ENCODE data around the gene SENP1. TPM values are rescaled to one million over a fixed set of nuclear protein-coding genes. Genes with fewer than 3 reads are reported as not detected.

The SENP1 gene
- total RNA-seq, 2 experiments from 2014 or later, result 20.3 to 25.7 TPM

- Histone ChIP-seq H3K4me3 (ENCODE audit: low read length) (no peak overlapping the region), H3K27me3 (ENCODE audit: control insufficient read depth in 1 of 2, insufficient read depth in 2 of 2, low read length in 2 of 2) (no peaks in the 10 kb centered on the region), H3K4me1 (ENCODE audit: insufficient read depth, low read length) (no peaks in the 10 kb centered on the region), H3K27ac (ENCODE audit: low read depth in 1 of 2, low read length in 2 of 2) (no peak overlapping the region), H3K36me3 (ENCODE audit: insufficient read depth, low read length) (peaks cover 80% of the 10 kb centered on the region), H3K9me3 (ENCODE audit: control insufficient read depth in 1 of 2, insufficient read depth in 1 of 2, low read length in 2 of 2) (peaks cover 0 to 5% of the 10 kb centered on the region in 2 experiments)
- POLR2A ChIA-PET, result no interaction called here
- TF ChIP-seq, protein P1, sequence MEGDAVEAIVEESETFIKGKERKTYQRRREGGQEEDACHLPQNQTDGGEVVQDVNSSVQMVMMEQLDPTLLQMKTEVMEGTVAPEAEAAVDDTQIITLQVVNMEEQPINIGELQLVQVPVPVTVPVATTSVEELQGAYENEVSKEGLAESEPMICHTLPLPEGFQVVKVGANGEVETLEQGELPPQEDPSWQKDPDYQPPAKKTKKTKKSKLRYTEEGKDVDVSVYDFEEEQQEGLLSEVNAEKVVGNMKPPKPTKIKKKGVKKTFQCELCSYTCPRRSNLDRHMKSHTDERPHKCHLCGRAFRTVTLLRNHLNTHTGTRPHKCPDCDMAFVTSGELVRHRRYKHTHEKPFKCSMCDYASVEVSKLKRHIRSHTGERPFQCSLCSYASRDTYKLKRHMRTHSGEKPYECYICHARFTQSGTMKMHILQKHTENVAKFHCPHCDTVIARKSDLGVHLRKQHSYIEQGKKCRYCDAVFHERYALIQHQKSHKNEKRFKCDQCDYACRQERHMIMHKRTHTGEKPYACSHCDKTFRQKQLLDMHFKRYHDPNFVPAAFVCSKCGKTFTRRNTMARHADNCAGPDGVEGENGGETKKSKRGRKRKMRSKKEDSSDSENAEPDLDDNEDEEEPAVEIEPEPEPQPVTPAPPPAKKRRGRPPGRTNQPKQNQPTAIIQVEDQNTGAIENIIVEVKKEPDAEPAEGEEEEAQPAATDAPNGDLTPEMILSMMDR (IDR thresholded peaks at IDR 0.05), result no peak
- CTCF ChIA-PET, result no interaction called here
- H3K36me3 Mint-ChIP-seq (ENCODE audit: low read depth), result peaks cover 89% of the 10 kb centered on the region
- DNase-seq (no peak), ATAC-seq (ENCODE audit: poor library complexity) (no peak)
- no peak overlapping the region for H3K27ac Mint-ChIP-seq
- H3K4me1 Mint-ChIP-seq (ENCODE audit: low read depth), result no peaks in the 10 kb centered on the region
- H3K9me3 Mint-ChIP-seq, result no peaks in the 10 kb centered on the region
- H3K27me3 Mint-ChIP-seq, result no peaks in the 10 kb centered on the region
- intact Hi-C loops (cut with DNase I, micrococcal nuclease), result no loop called here
- H3K4me3 Mint-ChIP-seq, result no peak overlapping the region
Measured at GRCh38 chr12:48063530-48063929, 42.3 kb downstream of the SENP1 start.

DNA sequence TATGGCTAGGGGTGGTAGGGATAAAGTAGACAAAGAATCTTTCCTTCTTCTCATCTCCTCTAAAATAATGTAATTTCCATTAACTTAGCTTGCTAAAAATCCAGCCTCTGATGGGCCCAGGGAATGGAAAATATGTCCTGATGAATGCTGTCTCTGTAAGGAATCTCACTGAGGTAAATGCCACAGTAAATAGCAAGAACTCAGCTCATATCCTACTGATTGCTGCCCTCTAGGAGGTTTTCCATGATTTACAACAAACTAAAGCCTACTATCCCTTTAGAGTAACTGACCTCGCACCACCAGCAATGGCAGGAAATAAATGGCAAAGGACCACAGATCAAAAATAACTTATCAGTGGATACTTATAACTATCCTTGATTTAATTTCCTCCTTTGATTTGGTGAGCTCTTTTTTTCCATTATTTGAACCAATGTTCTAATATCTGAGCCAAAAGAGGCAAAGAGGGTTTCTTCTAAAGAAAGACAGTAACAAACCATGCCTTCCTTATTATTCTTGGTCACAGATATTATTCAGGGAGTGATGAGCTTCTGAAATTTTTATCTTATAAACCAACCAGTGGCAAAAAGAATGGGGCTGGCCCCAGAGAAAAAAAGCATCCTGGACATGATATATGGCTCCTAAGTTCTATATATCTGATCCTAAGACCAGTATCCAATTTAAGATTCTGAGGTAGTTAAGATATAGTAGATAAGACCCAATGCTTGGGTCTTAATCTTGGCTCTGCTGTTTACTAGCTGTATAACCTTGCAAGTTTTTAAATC lies 43.8 kb downstream of the SENP1 start:
- intact Hi-C loops (cut with DNase I, micrococcal nuclease), result no loop called here
- peaks cover 87% of the 10 kb centered on the region for H3K36me3 Mint-ChIP-seq (ENCODE audit: low read depth)
- POLR2A ChIA-PET, result no interaction called here
- H3K27me3 Mint-ChIP-seq, result no peaks in the 10 kb centered on the region
- TF ChIP-seq, protein P1 (IDR thresholded peaks at IDR 0.05), result no peak
- Histone ChIP-seq H3K36me3 (ENCODE audit: insufficient read depth, low read length) (peaks cover 77% of the 10 kb centered on the region), H3K27me3 (ENCODE audit: control insufficient read depth in 1 of 2, insufficient read depth in 2 of 2, low read length in 2 of 2) (no peaks in the 10 kb centered on the region), H3K27ac (ENCODE audit: low read depth in 1 of 2, low read length in 2 of 2) (no peak overlapping the region), H3K4me1 (ENCODE audit: insufficient read depth, low read length) (no peaks in the 10 kb centered on the region), H3K9me3 (ENCODE audit: control insufficient read depth in 1 of 2, insufficient read depth in 1 of 2, low read length in 2 of 2) (peaks cover 0 to 5% of the 10 kb centered on the region in 2 experiments), H3K4me3 (ENCODE audit: low read length) (no peak overlapping the region)
- no peaks in the 10 kb centered on the region for H3K4me1 Mint-ChIP-seq (ENCODE audit: low read depth)
- no peak for ATAC-seq (ENCODE audit: poor library complexity)
- CTCF ChIA-PET, result interaction anchor here (0.7 to 1.4 kb wide), 2 partner anchors 11 to 12 kb away, joined by 3 to 4 read pairs; no protein-coding TSS in a partner anchor
- no peak overlapping the region for H3K4me3 Mint-ChIP-seq
- no peaks in the 10 kb centered on the region for H3K9me3 Mint-ChIP-seq
- no peak for DNase-seq
- H3K27ac Mint-ChIP-seq, result no peak overlapping the region

DNA sequence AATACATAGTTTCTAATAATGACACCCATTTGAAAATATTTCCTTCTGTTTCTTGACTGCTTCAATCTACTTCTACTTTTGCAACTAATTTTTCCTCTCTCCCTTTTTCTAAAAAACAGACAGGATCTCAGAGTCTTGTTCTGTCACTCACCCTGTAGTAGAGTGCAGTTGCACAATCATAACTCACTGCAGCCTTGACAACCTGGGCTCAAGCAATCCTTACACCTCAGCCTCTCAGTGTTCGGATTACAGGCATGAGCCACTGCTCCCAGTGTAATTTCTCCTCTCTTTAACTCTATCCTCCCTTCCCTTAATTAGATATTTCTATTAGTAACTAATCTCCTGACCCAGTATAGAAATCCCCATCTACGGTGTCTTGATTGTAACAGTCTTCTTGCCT lies 45.4 kb downstream of the SENP1 start:
- Histone ChIP-seq H3K27ac (ENCODE audit: low read depth in 1 of 2, low read length in 2 of 2) (no peak overlapping the region), H3K4me3 (ENCODE audit: low read length) (no peak overlapping the region), H3K27me3 (ENCODE audit: control insufficient read depth in 1 of 2, insufficient read depth in 2 of 2, low read length in 2 of 2) (no peaks in the 10 kb centered on the region), H3K4me1 (ENCODE audit: insufficient read depth, low read length) (no peaks in the 10 kb centered on the region), H3K9me3 (ENCODE audit: control insufficient read depth in 1 of 2, insufficient read depth in 1 of 2, low read length in 2 of 2) (peaks cover 0 to 5% of the 10 kb centered on the region in 2 experiments), H3K36me3 (ENCODE audit: insufficient read depth, low read length) (peaks cover 69% of the 10 kb centered on the region)
- ATAC-seq (ENCODE audit: poor library complexity), result no peak
- DNase-seq, result no peak
- Mint-ChIP-seq H3K27ac (no peak overlapping the region), H3K27me3 (no peaks in the 10 kb centered on the region), H3K4me3 (no peak overlapping the region), H3K4me1 (ENCODE audit: low read depth) (no peaks in the 10 kb centered on the region), H3K9me3 (no peaks in the 10 kb centered on the region), H3K36me3 (ENCODE audit: low read depth) (peaks cover 75% of the 10 kb centered on the region)
- CTCF ChIA-PET, result no interaction called here
- TF ChIP-seq, protein P1 (IDR thresholded peaks at IDR 0.05), result no peak
- intact Hi-C loops (cut with DNase I, micrococcal nuclease), result no loop called here
- POLR2A ChIA-PET, result no interaction called here
